HG02623 (cell line): ENCODE data around the gene ZBTB25.

Source experiments
- ATAC-seq: cut with Tn5 transposase; IDR thresholded peaks from one replicate; pipeline ENCODE4 v1.9.1; 2021; ENCODE audit warnings: moderate library complexity; ENCODE audit not compliant: unreplicated experiment

The ZBTB25 gene

GRCh38 chr14:64405295-64405694 lies 98.3 kb downstream of the ZBTB25 start:
- no peak for ATAC-seq

- ATAC-seq: no peak
Observed at GRCh38 chr14:64401949-64402348, 101.7 kb downstream of the ZBTB25 start.

GRCh38 chr14:64400829-64401459 lies 102.7 kb downstream of the ZBTB25 start:
- no peak for ATAC-seq
